HG03520 (cell line): ENCODE measurements around the gene UBTD2.
"Not testable (repeated sequence)": the region's sequence is repeated elsewhere in the genome, so short reads cannot be mapped to it uniquely, and the experiment has no call there.

Source experiments
- ATAC-seq: cut with Tn5 transposase; IDR thresholded peaks from one replicate; pipeline ENCODE4 v1.9.1; 2021; ENCODE audit warnings: mild to moderate bottlenecking, moderate library complexity; ENCODE audit not compliant: unreplicated experiment

UBTD2 gene

GRCh38 chr5:172293054-172293744 lies 9.6 kb upstream of the UBTD2 start:
- ATAC-seq, result no peak

- not testable (repeated sequence) for ATAC-seq
Measured at GRCh38 chr5:172291837-172292236, 8.3 kb upstream of the UBTD2 start.

GRCh38 chr5:172288465-172288864 lies 4.9 kb upstream of the UBTD2 start:
- no peak for ATAC-seq

- not testable (repeated sequence) for ATAC-seq
Measured at GRCh38 chr5:172287140-172287539, 3.6 kb upstream of the UBTD2 start.

- no peak for ATAC-seq
Measured at GRCh38 chr5:172285226-172286143, 1.9 kb upstream of the UBTD2 start.

- no peak for ATAC-seq
Measured at GRCh38 chr5:172284611-172284980, 1.0 kb upstream of the UBTD2 start.

GRCh38 chr5:172283862-172284610 lies 472 bp upstream of the UBTD2 start:
- ATAC-seq, result peak; percentile 73

- ATAC-seq, result peak; percentile 2
Measured at GRCh38 chr5:172282272-172283019, 1.1 kb downstream of the UBTD2 start.

- ATAC-seq, result no peak
Measured at GRCh38 chr5:172281346-172281745, 2.2 kb downstream of the UBTD2 start.

GRCh38 chr5:172280929-172281328 lies 2.6 kb downstream of the UBTD2 start:
- ATAC-seq, result no peak

- no peak for ATAC-seq
Measured at GRCh38 chr5:172280317-172280716, 3.2 kb downstream of the UBTD2 start.

- no peak for ATAC-seq
Measured at GRCh38 chr5:172278356-172278755, 5.2 kb downstream of the UBTD2 start.

- ATAC-seq, result no peak
Measured at GRCh38 chr5:172276214-172276613, 7.3 kb downstream of the UBTD2 start.

GRCh38 chr5:172274951-172275753 lies 8.4 kb downstream of the UBTD2 start:
- ATAC-seq, result peak; percentile 41

GRCh38 chr5:172267943-172268342 lies 15.6 kb downstream of the UBTD2 start:
- ATAC-seq, result no peak

- no peak for ATAC-seq
Measured at GRCh38 chr5:172266676-172267092, 16.9 kb downstream of the UBTD2 start.

GRCh38 chr5:172266071-172266675 lies 17.4 kb downstream of the UBTD2 start:
- no peak for ATAC-seq

- no peak for ATAC-seq
Measured at GRCh38 chr5:172264815-172265395, 18.7 kb downstream of the UBTD2 start.

- ATAC-seq, result no peak
Measured at GRCh38 chr5:172255444-172255843, 28.1 kb downstream of the UBTD2 start.
